ENCODE data around the gene KDM4C.

Gene KDM4C

GRCh38 chr9:7093040-7093439, 335.3 kb downstream of the KDM4C start:
- no peak for DNase-seq (ENCODE audit: low spot score)
- FAIRE-seq = no peak

- DNase-seq (ENCODE audit: low spot score) (peak; percentile 3), FAIRE-seq (no peak)
Observed at GRCh38 chr9:7094052-7094451, 336.3 kb downstream of the KDM4C start.

- FAIRE-seq (no peak), DNase-seq (ENCODE audit: low spot score) (no peak)
Observed at GRCh38 chr9:7094576-7094975, 336.8 kb downstream of the KDM4C start.

GRCh38 chr9:7095058-7095457, 337.3 kb downstream of the KDM4C start:
- FAIRE-seq (no peak), DNase-seq (ENCODE audit: low spot score) (no peak)

GRCh38 chr9:7097040-7097715, 339.4 kb downstream of the KDM4C start:
- DNase-seq (ENCODE audit: low spot score) = no peak
- FAIRE-seq = no peak

- FAIRE-seq = no peak
- DNase-seq (ENCODE audit: low spot score) = no peak
Observed at GRCh38 chr9:7097785-7098752, 340.3 kb downstream of the KDM4C start.

- DNase-seq (ENCODE audit: low spot score) (no peak), FAIRE-seq (no peak)
Observed at GRCh38 chr9:7103367-7103766, 345.6 kb downstream of the KDM4C start.

- DNase-seq (ENCODE audit: low spot score) = no peak
- no peak for FAIRE-seq
Observed at GRCh38 chr9:7103771-7104170, 346.0 kb downstream of the KDM4C start.

GRCh38 chr9:7104625-7105024, 346.9 kb downstream of the KDM4C start:
- no peak for FAIRE-seq
- DNase-seq (ENCODE audit: low spot score) = no peak

GRCh38 chr9:7105095-7105494, 347.3 kb downstream of the KDM4C start:
- FAIRE-seq = no peak

GRCh38 chr9:7108936-7109335, 351.2 kb downstream of the KDM4C start:
- DNase-seq (ENCODE audit: low spot score) = no peak
- FAIRE-seq = no peak

More at GRCh38 chr9:7105095-7105494, 347.3 kb downstream of the KDM4C start:
- no peak for DNase-seq (ENCODE audit: low spot score)

GRCh38 chr9:7111413-7111812, 353.6 kb downstream of the KDM4C start:
- DNase-seq (ENCODE audit: low spot score) (no peak), FAIRE-seq (no peak)

- FAIRE-seq (no peak), DNase-seq (ENCODE audit: low spot score) (no peak)
Observed at GRCh38 chr9:7115606-7116005, 357.8 kb downstream of the KDM4C start.

GRCh38 chr9:7117676-7118561, 360.1 kb downstream of the KDM4C start:
- FAIRE-seq (no peak), DNase-seq (ENCODE audit: low spot score) (no peak)

- no peak for FAIRE-seq
- DNase-seq (ENCODE audit: low spot score) = no peak
Observed at GRCh38 chr9:7118633-7119032, 360.9 kb downstream of the KDM4C start.

- FAIRE-seq (no peak), DNase-seq (ENCODE audit: low spot score) (no peak)
Observed at GRCh38 chr9:7119612-7120011, 361.8 kb downstream of the KDM4C start.

GRCh38 chr9:7121055-7121454, 363.3 kb downstream of the KDM4C start:
- DNase-seq (ENCODE audit: low spot score) (no peak), FAIRE-seq (no peak)

- FAIRE-seq (no peak), DNase-seq (ENCODE audit: low spot score) (no peak)
Observed at GRCh38 chr9:7121664-7122063, 363.9 kb downstream of the KDM4C start.

- FAIRE-seq (no peak), DNase-seq (ENCODE audit: low spot score) (no peak)
Observed at GRCh38 chr9:7123743-7124142, 366.0 kb downstream of the KDM4C start.

- FAIRE-seq = no peak
- no peak for DNase-seq (ENCODE audit: low spot score)
Observed at GRCh38 chr9:7125231-7125630, 367.5 kb downstream of the KDM4C start.

- FAIRE-seq = no peak
- DNase-seq (ENCODE audit: low spot score) = no peak
Observed at GRCh38 chr9:7129391-7129790, 371.6 kb downstream of the KDM4C start.
